NCI-H82 (cell line): ENCODE measurements around the gene REM1.
"Not testable (repeated sequence)": the region's sequence is repeated elsewhere in the genome, so short reads cannot be mapped to it uniquely, and the experiment has no call there.

Source experiments
- DNase-seq: peaks from one replicate; lab custom pipeline; 2025; lab: John Stamatoyannopoulos, UW

The REM1 gene, protein sequence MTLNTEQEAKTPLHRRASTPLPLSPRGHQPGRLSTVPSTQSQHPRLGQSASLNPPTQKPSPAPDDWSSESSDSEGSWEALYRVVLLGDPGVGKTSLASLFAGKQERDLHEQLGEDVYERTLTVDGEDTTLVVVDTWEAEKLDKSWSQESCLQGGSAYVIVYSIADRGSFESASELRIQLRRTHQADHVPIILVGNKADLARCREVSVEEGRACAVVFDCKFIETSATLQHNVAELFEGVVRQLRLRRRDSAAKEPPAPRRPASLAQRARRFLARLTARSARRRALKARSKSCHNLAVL

DNA sequence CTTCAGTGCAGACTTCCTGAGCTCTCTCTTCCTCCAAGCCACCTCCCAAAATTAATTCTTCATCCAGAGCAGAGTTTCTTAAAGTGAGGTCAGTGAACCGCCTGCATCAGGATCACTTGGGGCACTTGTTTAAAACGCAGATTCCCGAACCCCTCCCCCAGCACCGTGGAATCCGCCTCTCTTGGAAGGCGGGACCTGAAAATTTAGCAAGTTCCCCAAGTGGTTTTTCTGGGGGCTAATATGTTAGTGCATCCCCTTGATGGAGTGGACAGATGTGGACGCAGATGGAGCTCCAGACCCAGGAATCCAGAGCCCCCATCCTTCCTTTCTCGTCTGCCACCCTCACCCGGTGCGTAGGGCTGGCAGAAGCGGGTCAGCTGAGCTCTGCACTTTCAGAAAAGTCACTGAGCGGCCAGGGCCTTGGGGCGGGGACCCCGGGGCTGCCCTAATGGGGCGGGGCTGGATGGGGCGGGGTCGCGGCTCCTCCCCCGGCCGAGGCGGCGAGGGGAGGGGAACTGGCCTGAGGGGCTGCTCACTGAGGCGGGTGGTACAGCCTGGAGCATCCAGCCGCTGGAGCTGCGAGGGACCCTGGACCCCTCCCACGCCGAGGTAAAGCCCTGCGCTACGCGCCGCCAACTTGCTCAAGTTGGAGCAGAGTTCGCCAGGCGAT is at the start of gene REM1, which contains the start of gene DEFB124:
REM1 (plus strand) TSS at position 531 of the 670 bp plus-strand sequence. CDS start 1,158 bp downstream, outside the sequence.
DEFB124 (minus strand) TSS at position 370 of the 670 bp plus-strand sequence. CDS start 2,114 bp downstream, outside the sequence.
- no peak for DNase-seq

GRCh38 chr20:31425797-31426196 is 49.3 kb upstream of the REM1 start:
- no peak for DNase-seq

DNA sequence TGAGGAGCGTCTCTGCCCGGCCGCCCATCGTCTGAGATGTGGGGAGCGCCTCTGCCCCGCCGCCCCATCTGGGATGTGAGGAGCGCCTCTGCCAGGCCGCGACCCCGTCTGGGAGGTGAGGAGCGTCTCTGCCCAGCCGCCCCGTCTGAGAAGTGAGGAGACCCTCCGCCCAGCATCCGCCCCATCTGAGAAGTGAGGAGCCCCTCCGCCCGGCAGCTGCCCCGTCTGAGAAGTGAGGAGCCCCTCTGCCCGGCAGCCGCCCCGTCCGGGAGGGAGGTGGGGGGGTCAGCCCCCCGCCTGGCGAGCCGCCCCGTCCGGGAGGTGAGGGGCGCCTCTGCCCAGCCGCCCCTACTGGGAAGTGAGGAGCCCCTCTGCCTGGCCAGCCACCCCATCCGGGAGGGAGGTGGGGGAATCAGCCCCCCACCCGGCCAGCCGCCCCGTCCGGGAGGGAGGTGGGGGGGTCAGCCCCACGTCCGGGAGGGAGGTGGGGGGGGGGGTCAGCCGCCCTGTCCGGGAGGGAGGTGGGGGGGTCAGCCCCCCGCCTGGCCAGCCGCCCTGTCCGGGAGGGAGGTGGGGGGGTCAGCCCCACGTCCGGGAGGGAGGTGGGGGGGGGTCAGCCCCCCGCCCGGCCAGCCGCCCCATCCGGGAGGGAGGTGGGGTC is 48.1 kb upstream of the REM1 start:
- DNase-seq: not testable (repeated sequence)

DNA sequence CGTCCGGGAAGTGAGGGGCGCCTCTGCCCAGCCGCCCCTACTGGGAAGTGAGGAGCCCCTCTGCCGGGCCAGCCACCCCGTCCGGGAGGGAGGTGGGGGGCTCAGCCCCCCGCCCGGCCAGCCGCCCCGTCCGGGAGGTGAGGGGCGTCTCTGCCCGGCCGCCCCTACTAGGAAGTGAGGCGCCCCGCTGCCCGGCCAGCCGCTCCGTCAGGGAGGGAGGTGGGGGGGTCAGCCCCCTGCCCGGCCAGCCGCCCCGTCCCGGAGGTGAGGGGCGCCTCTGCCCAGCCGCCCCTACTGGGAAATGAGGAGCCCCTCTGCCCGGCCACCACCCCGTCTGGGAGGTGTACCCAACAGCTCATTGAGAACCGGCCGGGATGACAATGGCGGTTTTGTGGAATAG is 47.5 kb upstream of the REM1 start:
- DNase-seq: not testable (repeated sequence)

GRCh38 chr20:31430568-31431115 is 44.4 kb upstream of the REM1 start:
- DNase-seq: peak; percentile 10

DNA sequence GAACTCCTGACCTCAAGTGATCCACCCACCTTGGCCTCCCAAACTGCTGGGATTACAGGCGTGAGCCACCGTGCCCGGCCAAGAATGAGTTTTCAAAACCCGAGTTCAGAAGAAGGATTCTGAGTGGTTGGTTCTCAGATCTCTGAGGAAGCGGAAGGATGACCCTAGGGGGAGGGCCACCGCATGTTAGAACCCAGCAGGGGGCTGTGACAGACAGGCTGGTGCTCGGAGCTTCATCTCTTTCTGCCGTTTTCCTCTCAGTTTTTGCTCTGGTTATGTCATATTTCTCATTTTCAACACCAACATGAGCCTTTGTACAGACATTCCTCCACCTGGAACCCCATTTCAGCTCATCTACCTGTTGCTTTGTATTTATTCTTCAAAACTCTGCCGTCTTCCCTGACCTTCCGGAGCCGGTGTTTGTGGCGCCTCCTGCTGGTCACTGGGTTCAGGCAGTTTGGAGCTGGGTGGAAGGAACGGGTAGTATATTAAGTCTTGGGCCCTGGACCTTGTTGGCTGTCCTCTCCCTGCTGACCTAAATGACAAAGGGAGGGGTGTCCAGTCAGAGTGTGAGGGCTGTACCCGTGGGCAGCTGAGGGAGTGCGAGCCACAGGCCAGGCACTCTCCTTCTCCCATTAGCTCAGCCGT is 35.0 kb upstream of the REM1 start, which contains the start of gene DEFB123:
DEFB123 (plus strand) TSS at position 621 of the 648 bp plus-strand sequence. CDS start 67 bp downstream, outside the sequence.
- no peak for DNase-seq

DNA sequence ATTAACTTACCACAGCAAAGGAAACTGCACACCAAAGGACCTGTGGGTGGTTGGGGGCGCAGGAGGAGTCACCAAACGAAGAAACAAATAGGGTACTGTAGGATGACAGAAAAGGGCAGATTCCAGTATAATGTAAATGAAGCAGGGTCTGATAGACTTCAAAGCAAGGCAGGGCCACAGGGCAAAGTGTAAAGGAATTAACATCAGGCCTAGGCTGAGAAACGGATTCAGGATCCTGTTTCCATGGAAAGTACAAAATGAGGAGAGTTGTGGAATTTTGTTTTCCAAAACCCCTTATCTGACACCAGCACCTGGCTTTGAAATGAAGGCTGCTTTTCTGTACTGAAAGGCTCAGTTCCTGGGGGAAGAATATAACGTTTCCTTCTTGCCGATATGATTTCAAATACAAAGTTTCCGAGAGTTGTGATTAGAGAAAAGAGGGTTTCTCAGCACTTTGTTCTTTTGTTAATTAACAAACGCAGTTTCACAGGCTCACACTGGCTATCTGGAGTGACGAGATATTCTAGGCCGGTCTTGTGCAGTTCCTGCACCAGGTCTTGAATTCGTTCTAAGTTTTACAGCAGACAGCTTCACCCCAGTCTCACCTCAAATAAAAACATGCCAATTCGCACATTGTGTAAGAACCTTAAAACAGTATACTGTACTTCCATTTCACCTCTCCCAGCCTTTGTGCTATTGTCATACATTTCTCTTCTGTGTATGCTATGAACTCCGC is 28.8 kb upstream of the REM1 start:
- DNase-seq: no peak

GRCh38 chr20:31449511-31450414 is 25.3 kb upstream of the REM1 start:
- DNase-seq: no peak

GRCh38 chr20:31452575-31452974 is 22.5 kb upstream of the REM1 start:
- DNase-seq: no peak

DNA sequence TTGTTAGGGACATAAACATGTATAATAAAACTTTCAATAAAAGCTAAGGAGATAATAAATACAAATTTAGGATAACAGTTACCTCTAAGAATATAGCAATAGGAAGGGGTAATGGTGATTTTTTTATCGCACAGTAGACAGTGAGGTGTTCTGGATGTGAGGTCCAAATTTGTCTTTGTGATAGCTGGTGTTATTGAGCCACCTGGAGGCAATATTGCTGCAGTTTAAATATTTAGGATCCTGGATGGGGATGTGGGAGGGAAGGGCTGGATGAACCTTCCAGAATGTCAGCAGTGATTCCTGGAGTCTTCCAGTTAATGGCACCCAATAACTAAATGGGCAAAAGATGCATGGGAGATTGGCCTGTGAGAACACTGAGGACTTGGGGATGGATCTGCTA is 20.7 kb upstream of the REM1 start:
- no peak for DNase-seq

- DNase-seq: not testable (repeated sequence)
These were observed 4.1 kb upstream of the REM1 start for GRCh38 chr20:31470946-31471345.

DNA sequence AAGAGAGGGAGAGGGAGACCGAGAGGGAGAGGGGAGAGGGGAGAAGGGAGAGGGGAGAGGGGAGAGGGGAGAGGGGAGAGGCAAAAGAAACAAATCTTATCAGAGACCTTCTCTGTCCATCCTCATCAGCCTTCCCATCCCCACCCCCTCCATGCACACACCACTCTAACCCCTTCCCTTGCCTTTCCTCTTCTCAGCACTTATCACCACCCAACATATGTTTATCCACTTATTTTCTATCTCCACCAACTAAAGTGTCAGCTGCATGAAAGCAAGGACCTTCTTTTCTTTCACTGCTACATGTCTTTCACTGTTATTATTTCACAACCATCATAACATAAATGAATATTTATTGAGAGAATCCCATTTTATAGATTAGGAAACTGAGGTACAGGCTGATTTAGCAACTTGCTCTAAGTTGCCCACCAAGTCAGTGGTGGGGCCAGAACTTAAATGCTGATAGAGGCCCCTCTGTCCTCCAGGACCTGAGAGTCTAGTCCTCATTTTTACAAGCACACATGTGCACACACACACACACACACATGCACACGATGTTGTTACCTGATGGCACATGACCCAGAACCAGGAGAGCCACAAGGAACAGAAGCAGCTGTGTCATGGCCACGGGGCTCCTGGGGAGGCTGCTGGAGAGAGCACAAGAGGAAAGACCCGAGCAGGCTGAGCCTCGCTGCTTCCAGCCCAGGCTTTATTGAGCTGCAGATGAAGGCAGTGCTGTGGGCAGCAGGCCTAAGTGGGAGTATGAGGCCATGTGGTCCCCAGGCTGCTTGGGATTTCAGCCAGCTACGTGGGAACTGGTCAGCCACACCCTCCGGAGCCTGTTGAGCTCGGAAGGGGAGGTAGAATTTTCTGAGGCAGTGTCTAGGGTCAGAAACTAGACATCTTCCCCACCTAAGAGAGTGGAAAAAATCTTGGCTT is 2.4 kb upstream of the REM1 start:
- DNase-seq: no peak

GRCh38 chr20:31473331-31474096 is 1.6 kb upstream of the REM1 start:
- DNase-seq: no peak

DNA sequence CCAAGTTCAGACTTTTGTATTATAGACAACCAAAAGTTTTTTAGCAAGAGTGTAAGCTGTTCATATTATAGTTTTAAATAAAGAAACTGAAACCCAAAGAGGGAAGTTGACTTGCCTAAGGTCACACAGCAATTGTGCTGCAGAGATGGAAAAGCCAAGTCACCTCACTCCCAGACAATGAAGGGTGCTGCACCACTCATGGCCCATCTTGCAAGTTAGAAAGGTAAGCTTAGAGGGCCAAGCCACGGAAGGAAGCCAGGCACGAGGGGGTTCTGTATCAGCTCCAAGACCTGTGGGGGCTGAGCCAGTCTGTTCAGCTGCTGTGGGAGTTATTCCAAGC is 1.0 kb upstream of the REM1 start:
- DNase-seq: no peak

DNA sequence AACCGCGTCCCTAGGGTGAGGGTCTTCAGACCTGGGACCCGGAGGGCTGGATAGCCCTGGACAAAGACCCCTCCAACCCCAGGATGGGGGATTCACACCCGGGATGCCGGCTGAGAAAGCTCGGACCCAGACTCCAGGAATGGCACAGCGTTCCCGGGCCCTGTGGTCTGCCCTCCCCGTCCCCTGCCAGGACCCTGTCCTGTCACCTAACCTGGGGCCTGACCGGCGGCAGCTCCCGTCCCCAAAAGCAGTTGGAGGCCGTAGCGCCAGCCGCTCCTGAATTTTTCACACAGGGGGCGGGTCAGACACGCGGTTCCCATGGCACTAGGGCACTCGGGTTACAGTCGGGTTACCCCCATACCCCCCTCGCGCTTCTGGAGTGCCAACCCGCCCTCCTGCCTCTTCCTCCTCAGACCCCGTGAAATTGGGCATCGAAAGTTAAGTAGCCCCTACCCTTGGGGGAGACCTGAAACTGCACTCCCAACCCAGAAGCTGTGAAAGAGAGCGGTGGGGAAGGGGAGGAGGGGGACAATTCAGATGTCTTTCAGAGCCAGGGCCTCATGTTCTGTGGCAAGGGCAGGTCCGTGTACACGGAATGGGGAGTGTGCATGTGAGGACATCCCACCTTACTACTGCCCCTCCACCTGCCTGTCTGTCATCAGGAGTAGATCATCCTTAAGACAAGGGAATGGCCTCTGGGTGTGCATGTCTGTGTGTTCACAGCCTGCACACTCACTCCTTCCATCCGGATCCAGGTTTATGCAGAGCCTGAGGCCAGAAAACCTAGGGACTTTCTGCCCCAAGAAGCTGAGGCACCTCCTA is 595 bp downstream of the REM1 start:
- no peak for DNase-seq

DNA sequence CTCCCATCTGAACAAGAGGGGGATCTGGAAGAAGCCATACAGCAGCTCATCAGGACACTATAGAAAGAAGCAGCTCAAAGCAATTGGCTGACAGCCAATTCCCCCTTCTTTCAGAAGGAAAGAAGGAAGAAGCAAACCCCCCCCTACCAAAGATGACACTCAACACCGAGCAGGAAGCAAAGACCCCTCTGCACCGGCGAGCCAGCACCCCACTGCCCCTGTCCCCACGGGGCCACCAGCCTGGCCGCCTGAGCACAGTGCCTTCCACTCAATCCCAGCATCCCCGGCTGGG is 1.2 kb downstream of the REM1 start:
- no peak for DNase-seq

- no peak for DNase-seq
These were observed 1.6 kb downstream of the REM1 start for GRCh38 chr20:31476643-31477215.
